ENCODE results near the gene NXF1.
"Not testable (repeated sequence)": the region's sequence is repeated elsewhere in the genome, so short reads cannot be mapped to it uniquely, and the experiment has no call there.

NXF1 gene

DNA sequence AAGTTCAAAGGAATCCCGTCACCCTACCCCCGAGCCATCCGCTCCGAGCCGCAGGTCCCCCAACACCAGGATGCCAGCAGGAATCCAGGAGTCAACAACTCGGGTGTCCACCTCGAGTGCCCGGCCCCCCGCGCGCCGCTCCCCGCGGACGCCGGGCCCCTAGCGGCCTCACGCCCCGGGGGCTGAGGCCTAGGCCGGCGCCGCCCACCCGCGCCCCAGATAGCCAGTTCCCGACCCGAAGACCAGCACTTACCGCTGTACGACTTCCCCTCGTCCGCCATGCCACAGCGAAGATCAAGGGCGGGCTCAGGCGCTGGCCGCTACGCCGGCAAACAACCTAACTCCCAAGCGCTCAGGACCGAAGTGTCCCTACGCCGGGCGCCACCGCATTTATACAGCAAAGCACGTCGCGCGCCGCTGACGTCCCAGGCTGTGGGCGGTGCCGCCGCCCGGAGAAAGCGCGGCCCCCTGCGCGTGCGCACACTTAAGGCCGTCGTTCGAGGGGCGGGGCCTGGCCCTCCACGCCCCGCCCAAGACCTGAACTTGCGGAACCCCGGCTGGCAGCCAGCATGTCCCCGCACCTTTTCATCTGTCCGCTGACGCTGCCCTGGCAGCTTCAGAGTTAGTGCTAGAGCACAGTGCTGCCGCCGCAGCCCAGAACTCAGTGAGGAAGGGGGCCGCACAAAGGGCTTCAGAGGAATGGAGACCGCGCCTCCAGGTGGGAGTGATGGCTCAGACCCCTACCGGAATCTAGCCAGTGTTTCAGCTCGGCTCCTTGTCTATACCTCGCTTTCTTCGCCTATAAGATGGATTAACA is at the start of gene NXF1:
Gene NXF1 (minus strand): TSS at position 365 of the 817 bp plus-strand sequence. CDS start 84 bp downstream, at position 281.
- peak; percentile 94 to 96 for DNase-seq (ENCODE audit: low read depth in 2 of 2)

DNA sequence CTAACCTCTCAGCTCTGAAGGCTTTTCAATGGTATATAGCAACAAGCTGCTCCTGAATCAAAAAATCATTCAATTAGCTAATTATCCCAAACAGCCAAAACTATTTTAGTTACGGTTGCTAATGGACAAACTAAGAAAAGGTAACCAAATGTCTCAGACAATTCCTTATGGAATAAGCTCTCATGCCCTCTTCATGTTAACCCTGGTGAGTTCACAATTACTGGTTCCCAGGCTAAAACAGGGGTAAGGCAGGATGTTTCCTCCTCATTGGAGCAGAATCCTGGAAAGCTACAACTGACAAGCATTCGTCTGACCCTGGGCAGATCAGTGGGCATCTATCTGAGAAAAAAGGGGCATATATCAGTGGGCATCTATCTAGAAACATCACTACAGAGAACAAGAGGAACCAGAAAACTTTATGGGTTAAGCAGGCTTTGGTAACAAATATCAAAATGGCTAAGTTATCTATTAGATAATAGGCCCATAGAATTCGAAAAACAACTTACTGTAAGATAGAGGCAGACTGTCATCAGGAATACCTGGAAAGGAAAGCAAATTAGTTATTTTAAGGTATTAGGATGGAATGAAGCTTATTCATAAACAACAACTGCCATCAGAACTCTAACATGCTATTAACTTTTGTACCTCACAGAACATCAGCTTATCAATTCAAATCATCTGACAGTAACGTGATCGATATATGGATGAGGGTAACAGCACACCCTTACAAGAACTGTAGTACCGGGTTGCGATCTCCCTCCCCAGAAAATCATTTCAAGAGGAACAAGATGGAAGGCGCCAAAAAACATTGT is 49.0 kb upstream of the NXF1 start:
- no peak for DNase-seq (ENCODE audit: low read depth in 2 of 2)

DNA sequence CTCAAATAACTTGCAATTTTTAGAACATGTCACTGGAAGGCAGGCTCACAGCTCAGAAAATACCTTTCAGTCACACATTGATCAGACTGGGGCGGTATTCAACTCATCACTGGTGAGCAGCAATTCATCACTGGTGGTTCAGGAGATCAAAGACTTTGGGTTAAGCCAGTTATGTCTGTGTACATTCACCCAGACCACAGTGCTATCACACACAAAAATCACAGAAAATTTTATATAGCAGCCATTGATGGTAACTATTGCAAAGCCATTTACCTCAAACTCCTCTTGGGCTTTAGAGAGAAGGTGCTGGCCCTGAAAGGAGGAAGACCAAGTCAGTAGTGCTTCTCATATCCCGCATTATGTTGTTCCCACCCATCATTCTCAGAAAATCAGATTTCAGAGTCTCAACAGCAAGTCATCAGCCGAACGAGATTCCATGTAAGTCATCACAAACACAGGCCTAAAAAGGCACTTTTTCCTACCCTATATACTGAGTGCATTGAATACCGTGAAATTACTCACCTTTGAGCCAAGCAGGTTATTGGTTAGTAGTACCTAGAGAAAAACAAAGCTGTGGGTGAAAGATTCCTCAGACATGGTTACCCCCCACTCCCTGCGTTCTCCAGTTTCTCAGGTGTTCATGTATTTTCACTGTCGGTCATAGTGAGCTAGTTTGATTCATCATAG is 48.2 kb upstream of the NXF1 start:
- DNase-seq (ENCODE audit: low read depth in 2 of 2) = no peak

DNA sequence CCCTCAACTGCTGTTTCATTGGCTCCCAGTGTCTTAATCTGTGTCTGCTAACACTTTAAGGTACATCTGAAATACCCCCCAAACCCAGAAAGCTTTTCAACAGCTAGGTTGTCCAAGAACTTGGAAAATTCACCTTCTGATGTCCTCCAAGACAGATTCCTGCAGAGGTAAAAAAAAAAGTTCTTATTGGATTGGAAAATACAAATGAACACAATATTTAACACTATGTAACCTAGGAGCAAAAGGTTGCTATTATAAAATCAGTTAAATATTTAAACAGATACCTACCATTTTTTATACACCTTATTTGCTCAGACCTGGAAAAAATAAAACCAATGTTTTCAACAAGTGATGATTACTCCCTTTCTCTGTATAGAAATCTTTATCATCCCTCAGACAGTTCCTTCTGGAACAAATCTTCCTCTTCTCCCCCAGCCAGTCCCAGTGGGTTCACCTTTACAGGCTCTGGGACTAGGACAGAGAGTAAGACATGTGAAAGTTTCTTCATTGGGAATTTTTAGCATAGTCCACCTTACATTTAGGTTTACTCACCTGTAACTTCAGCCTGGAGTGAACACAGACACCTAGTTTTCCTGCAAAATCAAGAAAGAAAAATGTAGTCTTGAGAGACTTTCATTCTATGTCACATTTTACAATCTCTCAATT is 47.4 kb upstream of the NXF1 start:
- DNase-seq (ENCODE audit: low read depth in 2 of 2) = no peak

DNA sequence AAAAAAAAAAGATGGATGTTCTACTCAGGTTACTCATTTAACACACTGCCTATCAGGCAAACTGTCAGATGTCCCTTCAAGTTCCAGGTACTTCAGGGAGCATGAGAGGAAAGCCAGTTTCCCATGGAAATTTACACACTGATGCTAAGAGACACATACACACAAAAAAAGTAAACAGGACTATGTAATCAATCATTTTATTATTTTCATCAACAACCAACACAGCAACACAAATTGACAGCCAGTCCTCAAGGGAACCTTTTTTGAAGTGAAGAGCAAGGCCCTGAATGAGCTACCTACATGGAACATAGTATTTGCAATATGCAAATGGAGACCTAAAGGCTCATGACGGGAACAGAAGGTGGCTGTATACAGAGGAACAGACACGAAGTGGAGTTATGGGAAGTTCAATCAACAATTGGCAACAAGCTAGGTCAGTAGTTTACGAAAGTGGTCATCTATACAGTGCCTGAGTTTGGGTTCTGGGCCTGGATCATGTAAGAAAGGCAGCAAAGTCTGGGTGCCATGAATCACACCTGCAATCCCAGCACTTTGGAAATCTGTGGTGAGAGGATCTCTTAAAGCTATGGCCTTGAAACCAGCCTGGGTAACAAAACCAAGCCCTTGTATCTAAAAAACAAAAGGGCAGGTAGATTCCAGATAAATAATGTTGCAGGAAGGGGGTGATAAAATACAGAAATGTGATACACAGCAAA is 46.7 kb upstream of the NXF1 start:
- no peak for DNase-seq (ENCODE audit: low read depth in 2 of 2)

DNA sequence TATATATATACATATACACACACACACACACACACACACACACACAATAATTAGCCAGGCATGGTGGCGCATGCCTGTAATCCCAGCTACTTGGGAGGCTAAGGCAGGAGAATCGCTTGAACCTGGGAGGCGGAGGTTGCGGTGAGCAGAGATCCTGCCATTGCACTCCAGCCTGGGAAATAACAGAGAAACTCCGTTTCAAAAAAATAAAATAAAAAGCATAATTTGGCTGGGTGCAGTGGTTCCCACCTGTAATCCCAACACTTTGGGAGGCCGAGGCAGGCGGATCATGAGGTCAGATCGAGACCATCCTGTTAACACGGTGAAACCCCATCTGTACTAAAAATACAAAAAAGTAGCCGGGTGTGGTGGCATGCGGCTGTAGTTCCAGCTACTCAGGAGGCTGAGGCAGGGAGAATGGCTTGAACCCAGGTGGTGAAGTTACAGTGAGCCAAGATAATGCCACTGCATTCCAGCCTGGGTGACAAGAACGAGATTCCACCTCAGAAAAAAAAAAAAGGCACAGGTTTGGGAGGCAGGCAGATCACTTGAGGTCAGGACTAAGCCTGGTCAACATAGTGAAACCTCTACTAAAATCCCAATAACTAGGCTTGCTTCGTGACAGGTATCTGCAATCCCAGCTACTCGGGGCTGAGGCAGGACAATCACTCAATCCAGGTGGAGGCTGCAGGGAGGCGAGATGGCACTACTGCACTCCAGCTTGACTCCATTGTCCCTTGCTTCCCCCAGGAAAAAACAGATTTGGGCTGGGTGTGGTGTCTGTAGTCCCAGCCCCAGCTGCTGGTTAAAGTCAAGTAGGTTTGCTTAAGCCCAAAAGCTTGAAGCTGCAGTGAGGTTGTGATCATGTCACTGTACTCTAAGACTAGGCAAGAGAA is 45.9 kb upstream of the NXF1 start:
- DNase-seq (ENCODE audit: low read depth in 2 of 2) = no peak

DNA sequence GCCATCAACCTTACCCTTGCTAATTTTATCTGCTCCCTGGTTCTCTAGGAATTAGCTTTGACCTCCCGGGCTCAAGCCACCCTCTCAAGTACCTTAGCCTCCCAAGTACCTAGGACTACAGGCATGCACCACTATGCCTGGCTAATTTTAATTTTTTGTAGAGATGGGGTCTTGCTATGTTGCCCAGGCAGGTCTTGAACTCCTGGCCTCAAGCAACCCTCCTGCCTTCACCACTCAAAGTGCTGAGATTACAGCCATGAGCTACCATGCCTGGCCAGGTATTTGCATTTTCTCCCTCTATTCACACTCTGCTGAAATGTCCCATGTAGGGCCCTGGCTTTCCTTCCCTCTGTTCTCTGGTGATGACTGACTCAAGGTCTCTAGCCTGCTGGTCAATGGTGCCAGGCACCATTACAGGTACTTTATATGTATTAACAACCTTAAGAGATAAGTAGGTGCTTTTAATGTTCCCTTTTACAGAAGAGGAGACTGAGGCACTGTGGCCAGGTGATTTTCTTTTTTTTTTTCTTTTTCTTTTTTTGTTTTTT is 42.6 kb upstream of the NXF1 start:
- no peak for DNase-seq (ENCODE audit: low read depth in 2 of 2)

DNA sequence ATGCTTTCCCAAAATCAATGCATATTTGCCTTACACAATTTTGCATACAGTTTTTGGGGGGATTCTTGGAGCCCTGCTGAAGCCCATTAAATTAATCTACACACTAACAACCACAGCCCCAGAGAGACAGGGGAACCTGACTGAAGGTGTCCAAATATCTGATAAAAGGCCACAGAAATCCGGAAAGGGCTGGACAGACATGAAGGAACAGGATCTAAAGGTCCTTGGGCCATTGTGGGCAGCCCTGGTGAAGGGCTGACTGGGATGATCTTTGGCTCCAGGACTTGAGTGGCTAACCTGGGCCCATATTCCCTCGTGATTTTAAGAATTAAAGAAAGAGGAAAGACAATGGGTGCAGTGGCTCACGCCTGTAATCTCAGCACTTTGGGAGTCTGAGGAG is 40.9 kb upstream of the NXF1 start:
- no peak for DNase-seq (ENCODE audit: low read depth in 2 of 2)

DNA sequence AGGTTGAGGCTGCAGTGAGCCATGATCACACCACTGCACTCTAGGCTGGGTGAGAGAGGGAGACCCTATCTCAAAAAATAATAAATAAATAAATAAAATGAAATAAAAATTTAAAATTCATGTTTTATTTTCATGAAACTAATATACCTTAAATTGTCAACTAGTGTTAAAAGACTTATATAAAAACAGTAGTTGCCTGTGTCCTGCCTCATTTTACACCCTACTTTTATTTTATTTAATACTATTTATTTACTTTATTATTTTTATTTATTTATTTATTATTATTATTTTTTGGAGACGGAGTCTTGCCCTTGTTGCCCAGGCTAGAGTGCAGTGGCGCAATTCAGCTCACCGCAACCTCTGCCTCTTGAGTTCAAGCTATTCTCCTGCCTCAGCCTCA is 38.9 kb upstream of the NXF1 start:
- DNase-seq (ENCODE audit: low read depth in 2 of 2) = no peak

DNA sequence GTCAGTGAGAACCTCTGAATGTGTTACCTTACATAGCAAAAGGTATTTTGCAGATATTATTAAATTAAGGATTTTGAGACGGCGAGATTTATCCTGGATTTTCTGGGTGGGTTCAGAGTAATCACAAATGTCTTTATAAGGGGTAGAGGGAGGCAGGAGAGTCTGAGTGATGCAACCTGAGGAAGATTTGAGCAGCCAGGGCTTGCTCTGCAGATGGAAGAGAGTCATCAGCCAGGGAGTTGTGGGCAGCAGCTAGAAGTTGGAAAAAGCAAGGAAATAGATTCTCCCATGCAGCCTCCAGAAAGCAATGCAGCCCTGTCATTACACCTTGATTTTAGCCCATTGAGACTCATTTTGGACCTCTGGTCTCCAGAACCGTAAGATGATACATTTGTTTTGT is 38.2 kb upstream of the NXF1 start:
- DNase-seq (ENCODE audit: low read depth in 2 of 2) = no peak

DNA sequence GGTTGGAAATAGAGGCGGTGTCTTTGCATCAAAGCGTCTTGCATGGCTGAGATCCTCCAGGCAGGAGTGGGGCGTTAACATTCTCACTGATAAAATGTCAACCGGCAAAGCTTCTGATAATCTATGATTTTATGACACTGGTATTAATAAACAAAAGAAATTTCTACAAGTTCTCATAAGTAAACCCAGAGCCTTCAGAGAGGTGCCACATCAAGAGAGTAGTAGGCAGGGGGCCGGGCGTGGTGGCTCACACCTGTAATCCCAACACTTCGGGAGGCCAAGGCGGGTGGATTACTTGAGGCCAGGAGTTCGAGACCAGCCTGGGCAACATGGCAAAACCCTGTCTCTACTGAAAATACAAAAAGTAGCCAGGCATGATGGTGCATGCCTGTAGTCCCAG is 37.7 kb upstream of the NXF1 start:
- DNase-seq (ENCODE audit: low read depth in 2 of 2) = not testable (repeated sequence)

DNA sequence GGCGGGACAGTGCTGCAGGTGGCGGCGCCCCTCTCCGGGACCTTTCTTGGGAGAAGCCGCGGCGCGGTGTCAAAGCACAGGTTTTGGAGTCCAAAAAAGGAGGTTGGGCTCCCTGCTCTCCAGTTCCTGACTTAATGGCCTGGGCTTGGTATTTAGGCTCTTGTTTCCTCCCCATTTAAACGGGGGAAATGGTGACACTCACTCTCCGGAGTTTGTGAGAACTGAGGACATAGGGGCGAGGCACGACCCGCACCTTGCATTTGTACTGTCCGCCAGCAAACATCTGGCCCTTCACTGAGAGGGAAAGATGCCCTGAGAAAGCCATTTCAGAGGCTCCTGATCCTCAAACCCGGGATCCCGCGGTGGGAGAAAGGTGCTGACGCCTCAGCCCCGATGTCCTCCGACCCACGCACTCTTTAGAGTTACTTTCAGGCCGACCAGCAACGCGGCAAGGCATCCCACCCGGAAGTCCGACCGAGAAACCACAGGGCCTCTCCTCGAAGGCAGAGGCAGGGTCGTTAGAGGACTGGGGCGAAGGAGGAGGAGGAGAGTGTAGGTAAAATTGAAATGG is 37.0 kb upstream of the NXF1 start:
- DNase-seq (ENCODE audit: low read depth in 2 of 2) = no peak

DNA sequence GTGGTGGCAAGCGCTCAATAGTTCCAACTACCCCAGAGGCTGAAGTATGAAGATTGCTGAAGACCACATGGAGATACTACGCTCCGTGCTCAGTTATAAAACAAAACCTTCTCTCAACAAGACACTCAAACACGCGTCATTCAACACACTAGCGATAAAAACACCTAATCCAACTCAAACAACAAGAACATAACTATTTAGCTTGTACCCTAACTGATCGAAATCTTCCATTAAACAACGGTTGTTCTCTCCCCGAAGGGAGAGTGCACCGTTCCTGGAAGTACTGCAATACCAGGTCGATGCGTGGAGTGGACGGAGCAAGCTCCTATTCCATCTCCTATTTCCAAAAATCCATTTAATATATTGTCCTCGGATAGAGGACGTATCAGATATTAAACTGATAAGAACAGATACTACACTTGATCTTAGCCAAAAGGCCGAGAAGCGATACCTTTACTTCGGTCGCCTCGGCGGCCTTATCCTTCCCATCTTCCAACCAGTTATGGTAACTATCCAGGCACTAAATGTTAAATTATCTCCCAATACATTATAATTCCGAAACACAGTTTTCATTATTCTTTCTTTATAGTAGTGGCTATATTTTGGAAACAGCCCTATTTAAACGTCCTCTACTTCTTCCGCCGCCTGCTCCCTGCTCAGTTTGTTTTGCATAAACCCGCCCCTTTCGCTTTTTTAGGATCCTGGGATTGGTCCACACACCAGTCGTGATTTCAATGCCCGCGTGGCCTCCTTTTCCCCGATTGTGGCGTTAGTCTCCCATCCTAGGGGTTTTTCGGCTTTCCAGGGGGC is 36.3 kb upstream of the NXF1 start:
- peak; percentile 66 to 68 for DNase-seq (ENCODE audit: low read depth in 2 of 2)

DNA sequence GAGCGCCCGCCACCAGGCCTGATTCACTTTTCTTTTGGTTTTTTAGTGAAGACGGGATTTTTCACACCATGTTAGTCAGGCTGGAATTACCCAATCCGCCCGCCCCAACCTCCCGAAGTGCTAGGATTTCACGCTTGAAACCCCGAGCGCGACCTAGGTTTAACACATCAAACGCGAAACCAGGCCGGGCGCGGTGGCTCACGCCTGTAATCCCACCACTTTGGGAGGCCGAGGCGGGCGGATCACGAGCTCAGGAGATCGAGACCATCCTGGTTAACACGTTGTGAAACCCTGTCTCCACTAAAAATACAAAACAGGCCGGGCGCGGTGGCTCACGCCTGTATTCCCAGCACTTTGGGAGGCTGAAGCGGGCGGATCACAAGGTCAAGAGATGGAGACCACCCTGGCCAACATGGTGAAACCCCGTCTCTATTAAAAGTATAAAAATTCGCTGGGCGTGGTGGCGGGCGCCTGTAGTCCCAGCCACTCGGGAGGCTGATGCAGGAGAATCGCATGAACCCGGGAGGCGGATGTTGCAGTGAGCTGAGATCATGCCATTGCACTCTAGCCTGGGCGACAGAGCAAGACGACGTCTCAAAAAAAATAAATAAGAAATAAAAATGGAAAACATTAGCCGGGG is 35.6 kb upstream of the NXF1 start:
- DNase-seq (ENCODE audit: low read depth in 2 of 2) = peak; percentile 45 to 46

DNA sequence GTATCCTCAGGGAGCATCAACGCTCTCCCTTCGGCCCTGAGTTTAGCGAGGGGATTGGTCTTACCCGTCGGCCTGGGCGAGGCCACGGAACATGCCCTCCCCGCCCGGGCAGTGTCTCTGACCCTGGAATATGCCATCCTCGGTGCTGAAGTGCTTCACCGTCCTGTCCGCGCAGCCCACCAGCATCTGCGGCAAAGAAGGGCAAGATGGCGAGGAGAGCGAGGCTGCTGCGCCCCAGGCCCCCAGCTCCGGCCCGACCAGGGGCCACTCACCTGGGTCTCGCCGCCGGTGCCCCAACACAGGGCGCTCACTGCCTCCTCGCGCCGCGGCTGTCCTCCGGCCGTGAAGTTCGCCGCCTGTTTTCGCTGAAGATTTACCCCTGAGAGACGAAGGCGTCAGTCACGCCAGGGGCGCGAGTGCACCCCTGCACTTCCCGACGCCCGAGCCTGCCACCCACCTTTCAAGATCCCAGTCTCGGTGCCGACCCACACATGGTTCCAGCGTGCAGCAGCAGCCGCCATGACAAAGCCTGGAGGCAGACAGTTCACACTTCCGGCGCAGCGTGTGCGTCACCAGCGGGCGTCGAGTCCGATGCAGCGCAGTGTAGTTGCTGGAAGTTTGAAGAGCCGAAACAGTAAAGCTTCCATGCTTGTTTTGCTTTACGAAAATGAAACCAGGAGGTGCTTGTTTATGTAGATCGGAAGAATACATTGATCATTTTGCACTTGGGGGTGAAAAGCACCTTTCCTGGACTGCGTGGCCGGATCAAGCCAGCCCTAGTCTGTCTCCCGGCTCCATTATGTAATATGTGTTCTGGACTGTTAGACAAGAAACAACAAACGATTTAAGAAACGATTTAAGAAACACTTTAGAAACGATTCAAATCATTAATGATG is 34.1 kb upstream of the NXF1 start, which contains the start of gene WDR74:
Gene WDR74 (minus strand): TSS at position 541 of the 896 bp plus-strand sequence. CDS start 20 bp downstream, at position 521.
- DNase-seq (ENCODE audit: low read depth in 2 of 2) = peak; percentile 78 to 80

DNA sequence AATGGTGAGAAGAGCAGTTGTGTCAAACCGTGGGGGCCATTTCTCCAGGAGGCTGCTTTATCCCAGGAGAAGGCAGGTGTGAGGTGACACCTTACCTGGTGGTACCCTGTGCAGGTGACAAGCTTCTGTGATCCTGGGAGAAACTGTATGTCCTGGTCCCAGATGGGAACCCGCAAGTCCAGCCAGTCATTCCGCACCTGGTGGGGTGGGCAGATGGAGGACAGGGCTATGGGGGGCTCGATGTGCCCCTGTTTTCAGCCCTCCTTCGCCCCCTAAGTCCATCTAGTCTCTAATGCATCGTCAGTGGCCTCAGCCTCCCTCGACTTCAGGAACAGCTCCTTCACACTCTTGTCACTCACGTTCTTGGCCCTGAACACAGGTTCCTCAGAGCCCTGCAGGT is 30.1 kb upstream of the NXF1 start:
- no peak for DNase-seq (ENCODE audit: low read depth in 2 of 2)
